Pericardium fibroblast (primary cell): ENCODE measurements around the gene CXCL5. TPM values are rescaled to one million over a fixed set of nuclear protein-coding genes. Genes with fewer than 3 reads are reported as not detected.

Experiments used
- total RNA-seq: library from RNA; depleted of rRNA; stranded (reverse); fragments of >200 nt; gene quantifications from 2 replicates; pipeline ENCODE4 v1.2.3, GENCODE V29; 2015

The CXCL5 gene
- 8.9 and 11.6 TPM in 2 replicates for total RNA-seq

DNA sequence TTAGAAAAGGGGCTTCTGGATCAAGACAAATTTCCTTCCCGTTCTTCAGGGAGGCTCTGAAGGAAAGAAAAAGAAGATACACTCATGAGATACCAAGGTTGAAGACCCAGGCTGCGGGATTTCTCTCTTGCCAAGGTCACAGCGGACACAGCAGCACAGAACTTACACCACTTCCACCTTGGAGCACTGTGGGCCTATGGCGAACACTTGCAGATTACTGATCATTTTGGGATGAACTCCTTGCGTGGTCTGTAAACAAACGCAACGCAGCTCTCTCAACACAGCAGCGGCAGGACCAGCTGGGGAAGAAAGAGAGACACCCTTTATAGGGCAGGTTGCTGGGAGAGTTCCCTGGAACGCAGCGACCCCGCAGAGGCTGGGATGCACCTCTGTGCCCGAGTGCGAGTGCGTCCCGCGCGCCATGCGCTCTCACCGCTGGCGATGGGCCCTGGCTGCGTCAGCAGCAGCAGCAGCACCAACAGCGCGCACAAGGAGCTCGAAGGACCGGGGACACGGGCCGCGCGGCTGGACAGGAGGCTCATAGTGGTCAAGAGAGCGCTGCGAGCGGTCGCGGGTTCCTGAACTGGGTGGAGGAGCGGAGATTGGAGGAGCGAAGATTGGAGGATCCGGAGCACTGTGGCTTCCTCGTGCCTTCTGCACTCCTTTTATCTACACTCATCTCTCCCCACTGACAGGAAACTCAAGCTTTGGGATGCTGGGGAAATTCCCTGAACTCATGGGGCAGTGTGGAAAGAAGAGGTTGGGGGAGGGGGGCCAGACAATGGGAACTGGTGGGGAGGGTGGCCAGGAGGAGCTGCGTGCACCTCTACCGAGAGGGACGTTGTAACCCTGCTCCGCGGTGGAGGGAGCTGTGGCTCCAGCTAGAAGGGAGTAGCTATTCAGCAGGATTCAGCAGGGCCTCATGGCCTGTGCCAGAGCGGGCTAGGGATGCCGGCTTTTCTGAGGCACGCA, at the start of gene CXCL5:
Gene CXCL5, minus strand, starts transcription at position 638 of the 972 bp plus-strand sequence. Its CDS starts 96 bp downstream, at position 542.

DNA sequence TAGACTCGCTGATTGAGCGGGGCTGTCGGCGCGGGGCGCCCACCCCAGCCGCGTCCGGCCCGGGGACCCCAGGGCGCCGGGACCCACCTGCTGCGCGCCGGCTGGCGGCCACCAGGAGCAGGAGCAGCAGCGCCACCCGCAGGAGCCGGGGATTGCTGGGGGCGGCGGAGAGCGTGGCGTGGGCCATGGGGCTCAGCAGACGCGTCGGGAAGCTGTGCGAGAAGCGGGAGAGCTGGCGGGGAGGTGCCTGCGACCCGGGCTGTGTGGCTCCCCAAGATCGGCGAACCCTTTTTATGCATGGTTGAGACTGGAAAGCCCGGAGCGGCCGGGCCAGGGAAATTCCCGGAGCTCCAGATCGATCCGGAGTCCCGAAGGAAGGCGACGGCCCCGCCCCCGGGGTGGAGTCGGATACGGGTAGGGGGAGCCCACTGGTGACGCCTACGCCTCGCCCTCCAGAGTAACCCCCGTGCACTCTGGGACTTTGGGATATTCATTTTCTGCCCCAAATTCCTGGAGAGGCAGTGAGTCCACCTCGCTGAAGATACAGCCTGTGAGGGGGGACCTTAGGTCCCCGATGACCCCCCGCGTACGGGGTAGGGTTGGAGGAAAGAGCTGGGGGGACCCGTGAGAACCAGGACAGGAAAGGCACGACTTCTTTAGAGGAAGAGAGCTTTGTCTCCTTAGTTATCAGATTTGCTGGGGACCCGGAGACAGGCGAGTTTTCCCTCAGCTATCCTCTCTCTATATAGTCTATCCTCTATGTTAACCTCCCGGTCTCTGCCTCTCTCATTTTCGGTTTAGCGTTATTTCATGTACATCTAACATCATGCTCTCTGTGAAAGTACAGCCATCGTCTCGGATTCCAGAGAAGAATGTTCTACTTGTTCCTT, 40.2 kb upstream of the CXCL5 start, which contains the start of gene CXCL3:
Gene CXCL3, minus strand, starts transcription at position 265 of the 890 bp plus-strand sequence. Its CDS starts 78 bp downstream, at position 187.

GRCh38 chr4:73988061-73988460, 10.4 kb downstream of the CXCL5 start, which contains the start of gene PPBP:
Gene PPBP (minus strand): TSS chr4:73988190. CDS start chr4:73988103, 87 bp downstream.

Other genes with a start within 250 kb of the CXCL5 start
- 3.2 and 18.8 TPM in 2 replicates for gene CXCL6, start 162.0 kb downstream of the CXCL5 start, total RNA-seq
- gene PF4V1, start 145.4 kb downstream of the CXCL5 start, total RNA-seq: 0.94 TPM in 1 of 2 replicates, not detected in the other
- gene CXCL1, start 129.3 kb downstream of the CXCL5 start, total RNA-seq: 7.8 and 39.3 TPM in 2 replicates
- gene PF4, start 16.6 kb downstream of the CXCL5 start, total RNA-seq: 2.6 and 7.7 TPM in 2 replicates
- gene PPBP, start 10.5 kb downstream of the CXCL5 start, total RNA-seq: not detected in 2 replicates
- gene CXCL3, start 40.0 kb upstream of the CXCL5 start, total RNA-seq: 4.9 and 7.8 TPM in 2 replicates
- 20.9 and 50.6 TPM in 2 replicates for gene CXCL2, start 100.5 kb upstream of the CXCL5 start, total RNA-seq
- 4.6 and 5.3 TPM in 2 replicates for gene MTHFD2L, start 159.4 kb upstream of the CXCL5 start, total RNA-seq